HUES48 (cell line): ENCODE results near the gene GPR68.

Experiments used
- H3K27ac ChIP-seq: one replicate; pipeline ENCODE4 v1.7.0; 2013; ENCODE audit warnings: low read depth, low read length, inconsistent platforms
- H3K27me3 ChIP-seq: 2 replicates; pipeline ENCODE4 v1.6.1; 2013; ENCODE audit warnings: mild to moderate bottlenecking, low read length; ENCODE audit not compliant: control insufficient read depth, insufficient read depth
- H3K36me3 ChIP-seq: 2 replicates; pipeline ENCODE4 v1.6.1; 2013; ENCODE audit warnings: low read length; ENCODE audit not compliant: control insufficient read depth, insufficient read depth
- H3K4me1 ChIP-seq: 2 replicates; pipeline ENCODE4 v1.6.1; 2013; ENCODE audit warnings: mild to moderate bottlenecking, low read length; ENCODE audit not compliant: control insufficient read depth, insufficient read depth
- H3K4me3 ChIP-seq: 2 replicates; pipeline ENCODE4 v1.5.1; 2013; ENCODE audit warnings: mild to moderate bottlenecking, low read depth, low read length
- H3K9ac ChIP-seq: 2 replicates; pipeline ENCODE4 v1.6.1; 2013; ENCODE audit warnings: mild to moderate bottlenecking, low read depth, low read length, moderate library complexity
- H3K9me3 ChIP-seq: 2 replicates; pipeline ENCODE4 v1.6.1; 2013; ENCODE audit warnings: low read length; ENCODE audit not compliant: control insufficient read depth, insufficient read depth

The GPR68 gene

DNA sequence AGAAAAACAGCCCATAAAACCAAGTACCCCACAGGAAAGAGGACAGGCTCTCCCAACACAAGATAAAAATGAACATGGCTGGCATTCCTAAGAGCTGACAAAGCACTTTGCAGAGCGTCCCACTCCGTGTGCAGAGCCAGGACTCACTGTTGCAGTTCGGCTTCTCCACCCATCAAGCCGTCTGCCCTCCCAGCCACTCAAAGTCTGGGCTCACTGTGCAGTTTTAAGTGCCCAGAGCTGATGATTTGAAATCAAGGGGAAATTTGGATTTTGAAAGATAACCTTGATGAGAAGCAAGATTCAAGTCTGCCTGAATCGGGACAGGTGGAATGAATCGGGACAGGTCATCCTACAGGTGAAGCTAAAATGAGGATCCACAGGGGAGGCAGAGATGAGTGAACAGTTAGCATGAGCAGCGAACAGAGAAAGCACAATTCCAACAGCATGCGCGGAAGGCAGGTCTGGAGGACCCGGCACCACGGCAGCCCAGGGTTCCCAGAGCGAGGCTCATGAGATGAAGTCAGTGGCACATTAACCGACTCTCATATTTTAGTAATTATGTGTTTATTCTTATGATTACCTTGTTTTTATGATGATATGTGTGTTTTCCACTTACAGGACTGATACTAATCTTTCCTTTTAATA is 39.8 kb upstream of the GPR68 start:
- no peak overlapping the region for H3K27ac ChIP-seq
- peaks cover 80% of the 10 kb centered on the region for H3K36me3 ChIP-seq
- no peaks in the 10 kb centered on the region for H3K27me3 ChIP-seq
- no peaks in the 10 kb centered on the region for H3K4me1 ChIP-seq
- no peak overlapping the region for H3K4me3 ChIP-seq
- no peak overlapping the region for H3K9ac ChIP-seq
- H3K9me3 ChIP-seq = no peaks in the 10 kb centered on the region

DNA sequence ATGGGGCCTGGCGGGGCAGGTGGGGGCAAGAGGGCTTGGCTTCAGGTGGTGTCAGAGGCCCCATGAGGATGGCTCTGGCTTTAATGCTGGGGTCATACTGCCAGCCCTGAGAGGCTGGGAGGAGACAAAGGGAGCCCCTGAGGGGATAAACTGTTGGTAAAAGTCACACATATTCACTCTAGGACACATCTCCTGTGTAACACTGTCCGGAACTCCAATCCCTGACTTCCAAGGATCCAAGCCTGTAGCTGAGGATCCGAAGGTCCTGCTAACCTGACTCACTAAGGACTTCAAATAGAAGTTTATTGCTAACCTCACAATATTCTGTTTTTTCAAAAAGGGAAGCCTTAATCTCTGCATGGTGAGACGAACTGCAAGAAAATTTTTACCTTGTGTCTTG is 39.2 kb upstream of the GPR68 start:
- Histone ChIP-seq H3K9ac (no peak overlapping the region), H3K4me3 (no peak overlapping the region), H3K27me3 (no peaks in the 10 kb centered on the region), H3K27ac (no peak overlapping the region), H3K4me1 (no peaks in the 10 kb centered on the region), H3K9me3 (no peaks in the 10 kb centered on the region), H3K36me3 (peaks cover 80% of the 10 kb centered on the region)

DNA sequence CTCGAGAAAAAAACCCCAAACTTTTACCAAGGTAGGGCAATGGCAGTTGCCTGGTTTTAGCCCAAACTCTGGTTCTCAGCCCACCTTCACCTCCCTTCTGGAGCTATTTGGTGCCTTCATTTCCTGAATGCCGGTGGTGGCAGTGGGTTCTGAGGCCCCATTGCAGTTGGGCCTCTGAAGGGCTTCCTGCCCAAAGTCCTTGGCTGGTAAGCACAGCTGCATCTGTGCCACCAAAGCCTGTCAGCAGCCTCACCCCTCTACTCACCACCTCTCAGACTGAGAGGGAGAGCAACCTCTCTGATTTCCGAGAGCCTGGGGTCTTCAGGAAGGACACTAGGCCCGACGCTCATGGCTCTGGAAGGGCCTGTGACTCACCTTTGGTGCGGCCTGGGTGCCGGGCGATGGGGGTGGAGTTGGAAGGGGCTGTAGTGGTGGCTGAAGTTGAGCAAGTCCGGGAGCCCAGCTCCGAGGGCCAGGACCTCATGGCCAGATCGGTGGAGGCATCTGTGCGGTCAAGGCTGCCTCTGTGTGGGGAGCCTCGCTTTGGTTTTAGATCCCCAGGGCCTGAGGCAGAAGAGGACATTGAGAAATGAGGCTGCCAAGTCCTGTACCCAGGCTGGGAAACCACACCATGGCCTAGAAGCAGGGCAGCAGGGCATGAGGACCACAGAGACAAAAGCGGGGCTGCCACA is 38.6 kb upstream of the GPR68 start:
- H3K4me3 ChIP-seq = no peak overlapping the region
- no peak overlapping the region for H3K27ac ChIP-seq
- H3K9me3 ChIP-seq = no peaks in the 10 kb centered on the region
- no peaks in the 10 kb centered on the region for H3K4me1 ChIP-seq
- H3K36me3 ChIP-seq = peaks cover 82% of the 10 kb centered on the region
- H3K9ac ChIP-seq = no peak overlapping the region
- no peaks in the 10 kb centered on the region for H3K27me3 ChIP-seq

DNA sequence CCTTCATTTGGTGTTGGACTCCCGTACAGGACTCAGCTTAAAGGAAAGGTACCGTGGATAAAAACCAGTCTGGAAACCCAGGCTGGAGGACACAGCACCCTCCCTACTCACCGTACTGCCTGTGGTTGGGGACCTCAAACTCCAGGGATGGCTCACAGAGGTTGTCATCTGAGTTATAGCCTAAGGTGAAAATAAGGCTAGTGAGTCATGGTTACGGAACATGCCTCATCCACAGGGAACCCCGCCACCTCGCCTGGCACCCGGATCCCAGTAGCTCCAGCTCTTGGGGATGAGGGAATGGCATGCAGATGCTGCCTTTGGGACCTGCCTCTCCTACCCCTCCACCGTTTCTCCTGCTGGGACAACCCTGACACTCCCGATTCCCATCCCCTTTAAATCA is 36.8 kb upstream of the GPR68 start:
- Histone ChIP-seq H3K4me3 (no peak overlapping the region), H3K9ac (no peak overlapping the region), H3K9me3 (no peaks in the 10 kb centered on the region), H3K4me1 (no peaks in the 10 kb centered on the region), H3K36me3 (peaks cover 93% of the 10 kb centered on the region), H3K27ac (no peak overlapping the region), H3K27me3 (no peaks in the 10 kb centered on the region)

DNA sequence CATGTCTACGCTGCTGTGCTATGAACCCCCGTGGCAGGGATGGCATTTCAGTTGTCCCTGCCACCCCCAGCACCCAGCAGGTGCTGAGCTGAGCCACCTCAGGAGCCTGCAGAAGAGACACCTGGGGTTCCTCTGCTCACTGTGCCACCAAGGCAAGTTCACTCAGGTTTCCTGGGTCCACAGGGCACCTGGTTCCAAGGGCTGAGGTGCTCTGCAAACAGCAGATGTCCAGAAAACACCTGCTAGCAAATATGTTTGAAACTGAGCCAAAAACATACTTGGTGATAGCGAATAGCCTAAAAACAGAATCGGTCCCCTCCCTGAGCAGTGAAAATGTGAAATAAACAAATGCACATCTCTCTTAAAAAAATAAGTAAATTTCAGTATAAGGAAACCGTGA is 35.6 kb upstream of the GPR68 start:
- peaks cover 89% of the 10 kb centered on the region for H3K36me3 ChIP-seq
- no peaks in the 10 kb centered on the region for H3K4me1 ChIP-seq
- no peak overlapping the region for H3K27ac ChIP-seq
- H3K9me3 ChIP-seq = no peaks in the 10 kb centered on the region
- H3K27me3 ChIP-seq = no peaks in the 10 kb centered on the region
- no peak overlapping the region for H3K9ac ChIP-seq
- H3K4me3 ChIP-seq = no peak overlapping the region

DNA sequence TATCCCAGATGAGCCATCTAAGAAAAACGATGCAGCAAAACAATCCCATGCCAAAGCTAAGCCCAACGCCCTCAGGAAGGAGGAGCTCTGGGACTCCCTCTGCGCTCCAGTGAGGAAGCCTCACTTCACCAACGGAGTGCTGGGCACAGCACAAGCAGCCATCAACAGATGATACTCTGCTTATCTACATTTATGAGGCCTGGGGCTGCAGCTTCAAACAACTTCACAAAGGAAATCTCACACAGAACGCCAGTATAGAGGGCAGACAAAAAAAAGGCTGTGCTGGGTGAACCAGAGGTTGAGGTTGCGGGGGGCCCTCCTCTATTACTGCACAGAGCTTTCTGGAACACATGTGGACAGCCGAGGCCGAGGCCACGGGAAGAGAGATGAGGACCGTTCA is 34.9 kb upstream of the GPR68 start:
- no peak overlapping the region for H3K27ac ChIP-seq
- H3K9ac ChIP-seq = no peak overlapping the region
- no peaks in the 10 kb centered on the region for H3K27me3 ChIP-seq
- no peaks in the 10 kb centered on the region for H3K4me1 ChIP-seq
- no peaks in the 10 kb centered on the region for H3K9me3 ChIP-seq
- H3K4me3 ChIP-seq = no peak overlapping the region
- peaks cover 89% of the 10 kb centered on the region for H3K36me3 ChIP-seq

DNA sequence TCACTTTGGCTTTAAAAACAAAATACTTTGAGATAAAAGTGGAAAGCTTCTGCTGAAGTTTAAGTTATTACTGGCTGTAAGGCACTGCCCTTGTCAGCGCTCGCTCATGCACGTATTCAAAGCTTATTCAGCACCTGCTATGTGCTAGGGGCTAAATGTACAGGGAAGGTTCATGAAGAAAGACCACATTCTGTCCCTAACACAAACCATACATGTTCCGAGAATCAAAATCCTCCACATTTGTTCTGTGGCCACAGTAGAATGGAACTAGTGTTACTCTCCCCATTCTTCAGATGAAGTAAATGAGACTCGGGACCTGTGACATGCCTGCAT is 33.8 kb upstream of the GPR68 start:
- Histone ChIP-seq H3K4me3 (no peak overlapping the region), H3K4me1 (no peaks in the 10 kb centered on the region), H3K9me3 (no peaks in the 10 kb centered on the region), H3K27ac (no peak overlapping the region), H3K36me3 (peaks cover 86% of the 10 kb centered on the region), H3K27me3 (no peaks in the 10 kb centered on the region), H3K9ac (no peak overlapping the region)

DNA sequence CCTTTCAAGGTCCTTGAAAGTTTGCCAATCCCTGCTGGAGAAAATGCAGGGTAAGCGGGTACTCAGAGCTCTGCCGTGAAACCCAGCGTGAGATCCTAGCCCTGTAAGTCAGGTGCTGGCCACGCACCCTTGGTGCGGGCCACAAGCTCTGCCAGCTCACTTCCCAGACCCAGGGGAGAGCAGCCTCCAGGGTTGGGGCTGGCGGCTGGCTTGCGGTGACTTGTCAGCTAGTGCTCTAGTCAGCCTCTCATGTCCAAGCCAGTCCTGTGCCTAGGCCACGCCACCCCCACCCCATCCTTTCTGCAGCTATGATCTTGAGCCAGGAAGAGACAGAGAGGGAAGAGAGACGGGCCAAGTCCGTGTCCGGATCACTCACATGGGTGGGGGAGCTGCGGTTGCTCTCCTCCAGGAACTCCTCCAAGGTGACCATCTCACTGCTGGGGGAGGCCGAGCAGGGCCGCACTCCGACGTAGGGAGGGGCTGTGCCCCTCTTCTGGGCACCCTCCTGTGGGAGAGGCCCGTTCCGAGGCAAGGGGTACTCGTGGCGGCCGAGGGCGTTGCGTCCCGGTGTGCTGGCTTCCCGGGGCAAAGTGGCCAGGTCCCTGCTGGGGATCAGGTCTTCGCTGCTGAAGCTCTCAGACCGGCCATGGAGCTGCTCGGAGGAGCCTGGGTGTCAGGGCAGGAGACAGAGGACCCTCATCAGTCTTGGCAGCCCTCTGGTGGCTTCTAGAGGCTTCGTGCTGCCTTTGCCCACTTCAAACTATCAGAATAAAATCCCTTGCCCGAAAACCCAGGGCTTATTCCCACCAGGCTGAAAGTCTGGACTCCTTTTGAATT is 33.3 kb upstream of the GPR68 start:
- peaks cover 86% of the 10 kb centered on the region for H3K36me3 ChIP-seq
- H3K27me3 ChIP-seq = no peaks in the 10 kb centered on the region
- no peak overlapping the region for H3K27ac ChIP-seq
- no peak overlapping the region for H3K4me3 ChIP-seq
- H3K9me3 ChIP-seq = no peaks in the 10 kb centered on the region
- no peaks in the 10 kb centered on the region for H3K4me1 ChIP-seq
- no peak overlapping the region for H3K9ac ChIP-seq

DNA sequence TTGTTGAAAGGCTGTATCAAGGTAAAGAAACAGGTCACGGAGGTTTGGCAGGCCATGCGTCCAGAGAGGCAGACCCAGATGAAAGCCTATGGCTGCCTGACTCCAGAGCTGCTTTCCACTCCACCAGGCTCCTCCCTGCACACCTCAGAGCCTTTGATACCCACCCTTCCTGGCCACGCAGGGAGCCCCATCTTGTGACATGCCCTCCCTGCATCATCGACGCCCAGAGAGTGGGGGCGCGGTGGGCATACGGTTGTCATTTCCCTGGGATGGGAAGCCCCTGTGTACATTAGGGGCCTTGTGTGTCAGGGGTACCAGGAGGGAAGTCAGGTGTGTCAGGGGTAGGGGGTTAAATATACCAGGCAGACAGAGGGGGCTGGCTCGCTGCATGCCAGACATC is 30.3 kb upstream of the GPR68 start:
- Histone ChIP-seq H3K27me3 (no peaks in the 10 kb centered on the region), H3K4me1 (no peaks in the 10 kb centered on the region), H3K27ac (no peak overlapping the region), H3K4me3 (no peak overlapping the region), H3K36me3 (peaks cover 69% of the 10 kb centered on the region), H3K9me3 (no peaks in the 10 kb centered on the region), H3K9ac (no peak overlapping the region)

DNA sequence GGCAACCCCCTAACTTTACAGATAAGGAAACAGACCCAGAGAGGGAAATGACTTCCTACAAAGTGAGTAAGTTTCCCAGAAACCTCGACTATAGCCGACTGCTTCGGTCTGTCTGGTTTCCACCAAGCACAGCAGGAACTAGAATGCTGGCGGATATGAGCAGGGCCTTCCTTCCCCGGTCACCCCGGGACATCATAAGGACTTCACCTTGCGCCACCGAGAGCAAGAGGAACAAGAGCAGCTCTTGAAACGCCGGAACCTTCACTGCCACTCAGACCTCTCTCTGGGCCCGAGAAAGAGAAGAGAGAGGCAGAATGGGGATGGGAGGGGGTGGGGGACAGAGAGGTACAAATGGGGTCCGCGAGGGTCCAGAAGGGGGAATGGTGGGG is 29.4 kb upstream of the GPR68 start:
- no peak overlapping the region for H3K4me3 ChIP-seq
- H3K36me3 ChIP-seq = peaks cover 60% of the 10 kb centered on the region
- H3K27ac ChIP-seq = no peak overlapping the region
- H3K9me3 ChIP-seq = no peaks in the 10 kb centered on the region
- H3K27me3 ChIP-seq = no peaks in the 10 kb centered on the region
- H3K9ac ChIP-seq = no peak overlapping the region
- H3K4me1 ChIP-seq = no peaks in the 10 kb centered on the region

DNA sequence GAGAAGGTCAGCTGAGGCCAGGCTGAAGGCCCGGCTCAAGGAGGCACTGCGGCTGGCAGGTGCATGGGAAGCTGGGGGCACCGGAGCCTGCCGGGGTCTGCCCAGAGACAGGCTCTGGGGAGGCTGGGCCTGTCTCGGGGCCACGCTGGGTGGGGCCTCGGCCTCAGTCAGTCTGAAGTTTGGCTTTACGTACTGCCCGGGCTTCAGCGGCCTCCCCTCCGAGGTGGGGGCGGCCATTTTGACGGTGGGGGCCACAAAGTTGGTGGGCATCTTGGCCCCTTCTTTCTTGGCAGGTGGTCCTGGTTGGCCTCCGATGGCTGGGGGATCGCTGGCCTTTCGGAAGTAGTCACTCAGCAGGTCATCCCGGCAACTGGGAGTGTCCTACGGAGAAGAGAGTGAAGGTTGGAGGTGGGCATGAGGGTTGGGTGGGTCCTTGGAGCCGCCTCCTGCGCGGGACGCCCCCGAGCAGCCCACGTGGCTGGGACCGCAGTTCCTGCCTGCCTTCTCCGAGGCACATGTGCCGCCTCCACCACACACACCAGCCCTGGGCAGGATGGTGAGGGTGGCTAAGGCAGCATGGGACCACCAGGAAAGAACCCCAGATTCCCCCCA is 28.9 kb upstream of the GPR68 start:
- Histone ChIP-seq H3K36me3 (peaks cover 56% of the 10 kb centered on the region), H3K9me3 (no peaks in the 10 kb centered on the region), H3K9ac (no peak overlapping the region), H3K4me3 (no peak overlapping the region), H3K27me3 (no peaks in the 10 kb centered on the region), H3K27ac (no peak overlapping the region), H3K4me1 (no peaks in the 10 kb centered on the region)
